A549 (cell line): ENCODE measurements around the gene YAF2. TPM values are rescaled to one million over a fixed set of nuclear protein-coding genes. Genes with fewer than 3 reads are reported as not detected.
"Not testable (repeated sequence)": the region's sequence is repeated elsewhere in the genome, so short reads cannot be mapped to it uniquely, and the experiment has no call there.

ENCODE experiments used
- ATAC-seq, 2 experiments: fragments of 200-7000 bp in 1 of 2; fragments of >200 bp in 1 of 2; cut with Nextera tagmentation in 1 of 2; cut with Tn5 transposase in 1 of 2; 3 replicates each; pipeline versions ENCODE4 v1.8.0 to v1.9.1; 2018 to 2020; ENCODE audit warnings: mild to moderate bottlenecking in 1 of 2, moderate library complexity in 1 of 2
- CTCF ChIA-PET: fragments of 300-600 bp; sonication (Branson Sonifier 250); formaldehyde crosslinking; extraction: SDS; loops from one replicate; lab custom pipeline; 2021; ENCODE audit warnings: antibody characterized with exemption, inconsistent platforms; lab: Yijun Ruan, JAX
- POLR2A ChIA-PET: fragments of 350-600 bp; formaldehyde crosslinking; extraction: SDS; loops from one replicate; lab custom pipeline; 2021; ENCODE audit warnings: antibody characterized with exemption, inconsistent platforms; lab: Yijun Ruan, JAX
- DNase-seq, 2 experiments: peaks; one replicate each; pipeline versions ENCODE4 v3.0.0 to v3.0.0-alpha.2; 2011 to 2016; ENCODE audit warnings: low read depth in 1 of 2, low spot score in 1 of 2
- FAIRE-seq: peaks from 2 replicates; lab custom pipeline; 2011; peaks lifted over from hg19 to GRCh38; lab: Jason Lieb, UNC
- H3K27ac ChIP-seq, 2 experiments: fragments of >200 bp; sonication (Bioruptor Twin); formaldehyde crosslinking; 3 replicates each; pipeline ENCODE4 v1.5.1; 2016 to 2017
- H3K4me1 ChIP-seq: fragments of >200 bp; sonication (Bioruptor Twin); formaldehyde crosslinking; 3 replicates; pipeline ENCODE4 v1.6.1; 2016
- H3K4me2 ChIP-seq: fragments of >200 bp; sonication (Bioruptor Twin); formaldehyde crosslinking; 3 replicates; pipeline ENCODE4 v1.6.1; 2016
- H3K4me3 ChIP-seq: fragments of >200 bp; sonication (Bioruptor Twin); formaldehyde crosslinking; 3 replicates; pipeline ENCODE4 v1.5.1; 2016
- H3K9me3 ChIP-seq: fragments of >200 bp; sonication (Bioruptor Twin); formaldehyde crosslinking; 3 replicates; pipeline ENCODE4 v1.6.1; 2016
- BCL3 ChIP-seq: fragments of >200 bp; sonication (Bioruptor Twin); formaldehyde crosslinking; IDR thresholded peaks from 3 replicates; pipeline ENCODE4 v1.6.1; 2016
- BHLHE40 ChIP-seq: IDR thresholded peaks from 2 replicates; pipeline ENCODE4 v1.6.1; 2012; ENCODE audit warnings: low read depth, low read length, inconsistent platforms
- FOSB ChIP-seq: fragments of 250-450 bp; sonication (Bioruptor Pico); IDR thresholded peaks from 2 replicates; pipeline ENCODE4 v1.5.0; 2020; ENCODE audit warnings: mild to moderate bottlenecking, moderate library complexity
- HMGXB4 ChIP-seq: fragments of 250-450 bp; sonication (Bioruptor Pico); IDR thresholded peaks from 2 replicates; pipeline ENCODE4 v1.5.0; 2021; ENCODE audit warnings: mild to moderate bottlenecking, moderate library complexity, borderline replicate concordance
- HOXB5 ChIP-seq: fragments of 250-450 bp; sonication (Bioruptor Pico); IDR thresholded peaks from 2 replicates; pipeline ENCODE4 v1.5.0; 2020; ENCODE audit warnings: mild to moderate bottlenecking, moderate library complexity
- JUN ChIP-seq, 2 experiments: fragments of >200 bp; sonication (Bioruptor Twin); formaldehyde crosslinking; IDR thresholded peaks; 2 replicates in 1 of 2; 3 replicates in 1 of 2; pipeline ENCODE4 v1.6.1; 2016 to 2017
- MAFK ChIP-seq: fragments of 450-650 bp; IDR thresholded peaks from 2 replicates; pipeline ENCODE4 v1.6.1; 2014; ENCODE audit not compliant: partially characterized antibody
- MAZ ChIP-seq: fragments of 150-350 bp; IDR thresholded peaks from 2 replicates; pipeline ENCODE4 v1.6.1; 2014; ENCODE audit warnings: antibody characterized with exemption, low read depth, low read length, borderline replicate concordance
- MYC ChIP-seq: IDR thresholded peaks from 2 replicates; pipeline ENCODE4 v1.6.1; 2012; ENCODE audit warnings: mild to moderate bottlenecking, inconsistent platforms, low read length, improper control_type of control experiment, borderline replicate concordance
- RAD21 ChIP-seq, 2 experiments: fragments of >200 bp in 1 of 2; sonication (Bioruptor Twin) in 1 of 2; formaldehyde crosslinking in 1 of 2; IDR thresholded peaks in 1 of 2; conservative IDR thresholded peaks in 1 of 2; 2 replicates in 1 of 2; 3 replicates in 1 of 2; pipeline ENCODE4 v1.6.1; 2012 to 2018; ENCODE audit warnings: inconsistent platforms in 1 of 2
- RARB ChIP-seq: fragments of 250-450 bp; sonication (Bioruptor Pico); IDR thresholded peaks from 2 replicates; pipeline ENCODE4 v1.8.0; 2021; ENCODE audit warnings: mild to moderate bottlenecking, moderate library complexity
- RCOR1 ChIP-seq: fragments of 150-350 bp; IDR thresholded peaks from 2 replicates; pipeline ENCODE4 v1.6.1; 2014; ENCODE audit warnings: antibody characterized with exemption, low read length, low read depth
- SMC3 ChIP-seq: fragments of >200 bp; sonication (Bioruptor Twin); formaldehyde crosslinking; IDR thresholded peaks from 3 replicates; pipeline ENCODE4 v1.6.1; 2018; ENCODE audit warnings: inconsistent platforms
- TP53 ChIP-seq: fragments of 250-450 bp; sonication (Bioruptor Pico); IDR thresholded peaks from 2 replicates; pipeline ENCODE4 v1.5.0; 2021; ENCODE audit warnings: mild to moderate bottlenecking, moderate library complexity
- ZSCAN20 ChIP-seq: fragments of 250-450 bp; sonication (Bioruptor Pico); IDR thresholded peaks from 2 replicates; pipeline ENCODE4 v1.8.0; 2022; ENCODE audit warnings: mild to moderate bottlenecking, moderate library complexity
- WGBS: methylation state at CpG from one replicate; pipeline ENCODE4 v1.1.6; 2017; ENCODE audit errors: missing lambda C conversion rate; 5-methylcytosine and 5-hydroxymethylcytosine counted together
- polyA plus RNA-seq, 4 experiments: library from polyadenylated mRNA; depleted of rRNA in 3 of 4; stranded (reverse); fragments of >200 nt; fragmentation: RNase III in 1 of 4; extraction: RNeasy Plus Mini Kit Qiagen cat#74134 plus additional on column Dnase treatment in 1 of 4; gene quantifications; 2 replicates in 3 of 4; 3 replicates in 1 of 4; pipeline ENCODE4 v1.2.3, GENCODE V29; 2011 to 2017
- TF ChIP-seq, protein P1 (sequence below): IDR thresholded peaks from 2 replicates; pipeline ENCODE4 v1.6.1; 2012
- TF ChIP-seq, protein P2 (sequence below): fragments of 200-600 bp; sonication (generic); IDR thresholded peaks from 2 replicates; pipeline ENCODE4 v1.6.1; 2016; ENCODE audit warnings: antibody characterized with exemption, mild to moderate bottlenecking, moderate library complexity

The YAF2 gene
- polyA plus RNA-seq, 2 of the 4 experiments (the other 2 are of a cell fraction) = 21.5 to 49.2 TPM

DNA sequence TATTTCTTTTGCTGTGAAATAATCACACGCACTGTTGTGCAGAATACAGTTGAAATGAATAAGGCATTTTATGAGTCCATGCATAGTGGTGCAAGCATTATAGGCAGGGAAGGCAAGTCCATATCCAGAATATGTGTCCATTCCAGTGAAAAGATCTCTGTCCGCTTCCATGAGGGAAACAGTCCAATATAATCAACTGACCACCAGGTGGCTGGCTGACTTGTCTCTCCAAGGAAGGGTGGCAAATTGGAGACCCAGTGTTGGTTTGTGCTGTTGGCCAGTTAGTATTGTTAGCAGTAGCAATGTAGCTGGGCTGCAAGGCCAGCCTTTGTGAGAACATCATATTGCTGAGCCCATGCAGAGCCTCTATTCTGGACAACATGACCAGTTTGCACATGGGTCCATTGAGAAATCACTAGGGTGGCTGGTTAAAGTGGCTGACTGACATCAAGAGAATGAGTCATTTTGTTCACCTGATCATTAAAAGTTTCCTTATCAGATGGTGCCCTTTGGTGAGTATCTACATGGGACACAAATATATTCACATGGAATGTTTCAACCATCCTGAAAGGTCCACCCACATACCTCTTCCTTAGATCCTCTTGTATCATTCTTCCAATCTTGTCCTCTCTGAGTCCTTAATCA lies 17.3 kb upstream of the YAF2 start:
- H3K4me2 ChIP-seq = no peak overlapping the region
- WGBS = 98% methylated on average over 2 of the region's 2 CpGs
- DNase-seq (no peak), ATAC-seq (peak in 1 of 2 experiments; percentile 52; a peak in 2 of 6 replicates), FAIRE-seq (no peak)
- ChIA-PET POLR2A (no interaction called here), CTCF (no interaction called here)
- no peak overlapping the region for H3K4me3 ChIP-seq
- no peak for TF ChIP-seq BHLHE40
- no peak for TF ChIP-seq JUN (IDR thresholded peaks at IDR 0.05)
- no peak for TF ChIP-seq BCL3
- TF ChIP-seq TP53 (CRISPR knock-in tag) = no peak
- TF ChIP-seq MAZ = no peak
- no peak for TF ChIP-seq SMC3
- TF ChIP-seq RARB = no peak
- no peak for TF ChIP-seq RCOR1
- TF ChIP-seq HOXB5 (CRISPR knock-in tag) = no peak
- TF ChIP-seq, protein P1, sequence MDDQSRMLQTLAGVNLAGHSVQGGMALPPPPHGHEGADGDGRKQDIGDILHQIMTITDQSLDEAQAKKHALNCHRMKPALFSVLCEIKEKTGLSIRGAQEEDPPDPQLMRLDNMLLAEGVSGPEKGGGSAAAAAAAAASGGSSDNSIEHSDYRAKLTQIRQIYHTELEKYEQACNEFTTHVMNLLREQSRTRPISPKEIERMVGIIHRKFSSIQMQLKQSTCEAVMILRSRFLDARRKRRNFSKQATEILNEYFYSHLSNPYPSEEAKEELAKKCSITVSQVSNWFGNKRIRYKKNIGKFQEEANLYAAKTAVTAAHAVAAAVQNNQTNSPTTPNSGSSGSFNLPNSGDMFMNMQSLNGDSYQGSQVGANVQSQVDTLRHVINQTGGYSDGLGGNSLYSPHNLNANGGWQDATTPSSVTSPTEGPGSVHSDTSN = no peak
- TF ChIP-seq RAD21 (conservative IDR thresholded peaks at IDR 0.05 in 1 of 2, IDR thresholded peaks at IDR 0.05 in 1 of 2) = no peak
- no peaks in the 10 kb centered on the region for H3K9me3 ChIP-seq
- no peak overlapping the region for H3K27ac ChIP-seq
- H3K4me1 ChIP-seq = no peaks in the 10 kb centered on the region

GRCh38 chr12:42252645-42253044 lies 14.6 kb upstream of the YAF2 start:
- H3K4me3 ChIP-seq, ATAC-seq, CTCF ChIA-PET, POLR2A ChIA-PET, DNase-seq, H3K27ac ChIP-seq, H3K4me1 ChIP-seq, FAIRE-seq, H3K4me2 ChIP-seq, H3K9me3 ChIP-seq: not testable (repeated sequence)
- 32% methylated on average over 1 of the region's 1 CpG for WGBS

DNA sequence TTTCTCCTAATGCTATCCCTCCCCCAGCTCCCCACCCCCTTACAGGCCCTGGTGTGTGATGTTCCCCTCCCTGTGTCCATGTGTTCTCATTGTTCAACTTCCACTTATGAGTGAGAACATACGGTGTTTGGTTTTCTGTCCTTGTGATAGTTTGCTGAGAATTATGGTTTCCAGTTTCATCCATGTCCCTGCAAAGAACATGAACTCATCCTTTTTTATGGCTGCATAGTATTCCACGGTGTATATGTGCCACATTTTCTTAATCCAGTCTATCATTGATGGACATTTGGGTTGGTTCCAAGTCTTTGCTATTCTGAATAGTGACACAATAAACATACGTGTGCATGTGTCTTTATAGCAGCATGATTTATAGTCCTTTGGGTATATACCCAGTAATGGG lies 11.0 kb upstream of the YAF2 start:
- H3K4me3 ChIP-seq, FAIRE-seq, H3K27ac ChIP-seq, CTCF ChIA-PET, DNase-seq, H3K9me3 ChIP-seq, ATAC-seq, POLR2A ChIA-PET, H3K4me1 ChIP-seq, H3K4me2 ChIP-seq: not testable (repeated sequence)
- WGBS = 37% methylated on average over 3 of the region's 3 CpGs

DNA sequence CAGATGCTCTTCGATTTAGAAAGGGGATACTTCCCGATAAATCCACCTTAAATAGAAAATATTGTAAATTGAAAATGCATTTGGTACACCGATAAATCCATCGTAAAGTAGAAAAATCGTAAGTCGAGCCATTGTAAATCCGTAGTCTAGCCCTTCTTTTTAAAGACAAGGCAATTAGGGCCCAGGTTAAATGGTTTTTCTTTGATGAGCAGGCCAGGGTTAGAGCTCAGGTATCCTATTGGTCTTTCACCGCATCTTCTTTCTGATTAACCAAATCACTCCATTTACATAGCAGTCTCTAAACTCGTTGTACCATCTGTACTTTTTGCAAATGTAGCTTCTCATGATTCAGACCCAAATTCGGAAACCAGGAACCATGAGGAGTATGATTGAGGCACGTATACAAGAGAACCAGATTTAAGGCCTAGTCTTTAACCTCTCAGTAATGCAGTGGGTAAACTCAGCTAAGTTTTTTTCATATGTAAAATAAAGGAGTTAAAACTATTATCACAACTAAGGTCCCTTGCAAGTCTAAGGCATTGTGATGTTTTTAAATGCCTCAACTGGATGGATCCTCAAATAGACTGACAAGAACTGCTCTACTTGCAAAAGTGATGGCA lies 2.2 kb upstream of the YAF2 start:
- no peak overlapping the region for H3K27ac ChIP-seq
- FAIRE-seq (no peak), DNase-seq (no peak), ATAC-seq (no peak)
- H3K9me3 ChIP-seq = no peaks in the 10 kb centered on the region
- POLR2A ChIA-PET = no interaction called here
- H3K4me2 ChIP-seq = no peak overlapping the region
- WGBS = 93% methylated on average over 11 of the region's 11 CpGs
- CTCF ChIA-PET = interaction anchor here (1.3 kb wide), 1 partner anchor 95 kb away, joined by 4 read pairs; no protein-coding TSS in a partner anchor
- TF ChIP-seq JUN (IDR thresholded peaks at IDR 0.05) (no peak), FOSB (CRISPR knock-in tag) (no peak), HMGXB4 (no peak), ZSCAN20 (CRISPR knock-in tag) (no peak), MYC (no peak), MAFK (no peak)
- TF ChIP-seq, protein P2, sequence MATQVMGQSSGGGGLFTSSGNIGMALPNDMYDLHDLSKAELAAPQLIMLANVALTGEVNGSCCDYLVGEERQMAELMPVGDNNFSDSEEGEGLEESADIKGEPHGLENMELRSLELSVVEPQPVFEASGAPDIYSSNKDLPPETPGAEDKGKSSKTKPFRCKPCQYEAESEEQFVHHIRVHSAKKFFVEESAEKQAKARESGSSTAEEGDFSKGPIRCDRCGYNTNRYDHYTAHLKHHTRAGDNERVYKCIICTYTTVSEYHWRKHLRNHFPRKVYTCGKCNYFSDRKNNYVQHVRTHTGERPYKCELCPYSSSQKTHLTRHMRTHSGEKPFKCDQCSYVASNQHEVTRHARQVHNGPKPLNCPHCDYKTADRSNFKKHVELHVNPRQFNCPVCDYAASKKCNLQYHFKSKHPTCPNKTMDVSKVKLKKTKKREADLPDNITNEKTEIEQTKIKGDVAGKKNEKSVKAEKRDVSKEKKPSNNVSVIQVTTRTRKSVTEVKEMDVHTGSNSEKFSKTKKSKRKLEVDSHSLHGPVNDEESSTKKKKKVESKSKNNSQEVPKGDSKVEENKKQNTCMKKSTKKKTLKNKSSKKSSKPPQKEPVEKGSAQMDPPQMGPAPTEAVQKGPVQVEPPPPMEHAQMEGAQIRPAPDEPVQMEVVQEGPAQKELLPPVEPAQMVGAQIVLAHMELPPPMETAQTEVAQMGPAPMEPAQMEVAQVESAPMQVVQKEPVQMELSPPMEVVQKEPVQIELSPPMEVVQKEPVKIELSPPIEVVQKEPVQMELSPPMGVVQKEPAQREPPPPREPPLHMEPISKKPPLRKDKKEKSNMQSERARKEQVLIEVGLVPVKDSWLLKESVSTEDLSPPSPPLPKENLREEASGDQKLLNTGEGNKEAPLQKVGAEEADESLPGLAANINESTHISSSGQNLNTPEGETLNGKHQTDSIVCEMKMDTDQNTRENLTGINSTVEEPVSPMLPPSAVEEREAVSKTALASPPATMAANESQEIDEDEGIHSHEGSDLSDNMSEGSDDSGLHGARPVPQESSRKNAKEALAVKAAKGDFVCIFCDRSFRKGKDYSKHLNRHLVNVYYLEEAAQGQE = no peak
- peaks cover 20% of the 10 kb centered on the region for H3K4me1 ChIP-seq
- H3K4me3 ChIP-seq = no peak overlapping the region
